ENCODE results near the gene TPM1. TPM values are rescaled to one million over a fixed set of nuclear protein-coding genes. Genes with fewer than 3 reads are reported as not detected.

Gene TPM1
- total and polyA plus RNA-seq, 3 experiments from 2014 or later = 8.3 to 9.9 (median 9.4) TPM

- no peak for DNase-seq
- Mint-ChIP-seq H3K9me3 (no peaks in the 10 kb centered on the region), H3K4me3 (no peak overlapping the region), H3K4me1 (no peaks in the 10 kb centered on the region), H3K27me3 (peaks cover 3% of the 10 kb centered on the region in 2 donors), H3K27ac (peak overlapping the region in 1 of 8 donors; percentile 49), H3K36me3 (no peaks in the 10 kb centered on the region)
- no peak overlapping the region for H3K27ac ChIP-seq (ENCODE audit: low read depth, low read length)
- no peak overlapping the region for H3K4me3 ChIP-seq (ENCODE audit: low read length)
- no peaks in the 10 kb centered on the region for H3K9me3 ChIP-seq (ENCODE audit: low read length)
- no peaks in the 10 kb centered on the region for H3K4me1 ChIP-seq (ENCODE audit: insufficient read depth, low read length)
- CTCF ChIA-PET = no interaction called here
- H3K36me3 ChIP-seq (ENCODE audit: insufficient read depth, low read length) = no peaks in the 10 kb centered on the region
- POLR2A ChIA-PET = no interaction called here
- no peaks in the 10 kb centered on the region for H3K27me3 ChIP-seq (ENCODE audit: insufficient read depth, low read length, poor library complexity, severe bottlenecking)
These were observed 21.7 kb upstream of the TPM1 start for GRCh38 chr15:63020759-63021430.

- POLR2A ChIA-PET = no interaction called here
- Histone ChIP-seq H3K36me3 (ENCODE audit: insufficient read depth, low read length) (no peaks in the 10 kb centered on the region), H3K27me3 (ENCODE audit: insufficient read depth, low read length, poor library complexity, severe bottlenecking) (no peaks in the 10 kb centered on the region), H3K4me1 (ENCODE audit: insufficient read depth, low read length) (no peaks in the 10 kb centered on the region), H3K9me3 (ENCODE audit: low read length) (no peaks in the 10 kb centered on the region), H3K4me3 (ENCODE audit: low read length) (no peak overlapping the region), H3K27ac (ENCODE audit: low read depth, low read length) (no peak overlapping the region)
- Mint-ChIP-seq H3K36me3 (no peaks in the 10 kb centered on the region), H3K4me1 (no peaks in the 10 kb centered on the region), H3K27me3 (peaks cover 3 to 5% of the 10 kb centered on the region in 2 donors), H3K9me3 (no peaks in the 10 kb centered on the region), H3K4me3 (no peak overlapping the region), H3K27ac (no peak overlapping the region)
- CTCF ChIA-PET = no interaction called here
- no peak for DNase-seq
These were observed 20.4 kb upstream of the TPM1 start for GRCh38 chr15:63022181-63022580.

- Histone ChIP-seq H3K27me3 (ENCODE audit: insufficient read depth, low read length, poor library complexity, severe bottlenecking) (no peaks in the 10 kb centered on the region), H3K4me3 (ENCODE audit: low read length) (no peak overlapping the region), H3K4me1 (ENCODE audit: insufficient read depth, low read length) (no peaks in the 10 kb centered on the region), H3K9me3 (ENCODE audit: low read length) (no peaks in the 10 kb centered on the region), H3K36me3 (ENCODE audit: insufficient read depth, low read length) (no peaks in the 10 kb centered on the region), H3K27ac (ENCODE audit: low read depth, low read length) (no peak overlapping the region)
- Mint-ChIP-seq H3K27ac (no peak overlapping the region), H3K4me1 (no peaks in the 10 kb centered on the region), H3K4me3 (no peak overlapping the region), H3K9me3 (no peaks in the 10 kb centered on the region), H3K27me3 (peaks cover 3 to 10% of the 10 kb centered on the region in 2 donors), H3K36me3 (no peaks in the 10 kb centered on the region)
- no peak for DNase-seq
- ChIA-PET POLR2A (no interaction called here), CTCF (no interaction called here)
These were observed 19.9 kb upstream of the TPM1 start for GRCh38 chr15:63022663-63023062.

- Mint-ChIP-seq H3K4me3 (no peak overlapping the region), H3K27me3 (peaks cover 3 to 14% of the 10 kb centered on the region in 2 donors), H3K27ac (peak overlapping the region in 1 of 8 donors; percentile 20), H3K4me1 (no peaks in the 10 kb centered on the region), H3K9me3 (no peaks in the 10 kb centered on the region), H3K36me3 (no peaks in the 10 kb centered on the region)
- no peak for DNase-seq
- Histone ChIP-seq H3K9me3 (ENCODE audit: low read length) (no peaks in the 10 kb centered on the region), H3K4me3 (ENCODE audit: low read length) (no peak overlapping the region), H3K27me3 (ENCODE audit: insufficient read depth, low read length, poor library complexity, severe bottlenecking) (no peaks in the 10 kb centered on the region), H3K36me3 (ENCODE audit: insufficient read depth, low read length) (no peaks in the 10 kb centered on the region), H3K4me1 (ENCODE audit: insufficient read depth, low read length) (no peaks in the 10 kb centered on the region), H3K27ac (ENCODE audit: low read depth, low read length) (no peak overlapping the region)
- POLR2A ChIA-PET = no interaction called here
- CTCF ChIA-PET = no interaction called here
These were observed 19.1 kb upstream of the TPM1 start for GRCh38 chr15:63023351-63023945.

- H3K4me1 ChIP-seq (ENCODE audit: insufficient read depth, low read length) = no peaks in the 10 kb centered on the region
- no peak overlapping the region for H3K27ac Mint-ChIP-seq
- H3K36me3 ChIP-seq (ENCODE audit: insufficient read depth, low read length) = no peaks in the 10 kb centered on the region
- H3K9me3 ChIP-seq (ENCODE audit: low read length) = no peaks in the 10 kb centered on the region
- H3K4me3 ChIP-seq (ENCODE audit: low read length) = no peak overlapping the region
- H3K27me3 Mint-ChIP-seq = peaks cover 3 to 28% of the 10 kb centered on the region in 2 donors
- H3K36me3 Mint-ChIP-seq = no peaks in the 10 kb centered on the region
- no peak overlapping the region for H3K27ac ChIP-seq (ENCODE audit: low read depth, low read length)
- no peak for DNase-seq
- peaks cover 10% of the 10 kb centered on the region for H3K27me3 ChIP-seq (ENCODE audit: insufficient read depth, low read length, poor library complexity, severe bottlenecking)
- no peaks in the 10 kb centered on the region for H3K4me1 Mint-ChIP-seq
- CTCF ChIA-PET = no interaction called here
- H3K9me3 Mint-ChIP-seq = no peaks in the 10 kb centered on the region
- no peak overlapping the region for H3K4me3 Mint-ChIP-seq
- POLR2A ChIA-PET = no interaction called here
These were observed 17.1 kb upstream of the TPM1 start for GRCh38 chr15:63025460-63025859.

- Mint-ChIP-seq H3K4me1 (no peaks in the 10 kb centered on the region), H3K27ac (no peak overlapping the region), H3K9me3 (no peaks in the 10 kb centered on the region), H3K27me3 (peaks cover 10 to 45% of the 10 kb centered on the region in 2 donors), H3K4me3 (no peak overlapping the region), H3K36me3 (no peaks in the 10 kb centered on the region)
- H3K4me1 ChIP-seq (ENCODE audit: insufficient read depth, low read length) = no peaks in the 10 kb centered on the region
- H3K27ac ChIP-seq (ENCODE audit: low read depth, low read length) = no peak overlapping the region
- POLR2A ChIA-PET = no interaction called here
- no peak overlapping the region for H3K4me3 ChIP-seq (ENCODE audit: low read length)
- H3K36me3 ChIP-seq (ENCODE audit: insufficient read depth, low read length) = no peaks in the 10 kb centered on the region
- H3K27me3 ChIP-seq (ENCODE audit: insufficient read depth, low read length, poor library complexity, severe bottlenecking) = peaks cover 14% of the 10 kb centered on the region
- DNase-seq = no peak
- CTCF ChIA-PET = interaction anchor here (1.6 kb wide), 1 partner anchor 21 kb away, joined by 4 read pairs; no protein-coding TSS in a partner anchor
- no peaks in the 10 kb centered on the region for H3K9me3 ChIP-seq (ENCODE audit: low read length)
These were observed 14.9 kb upstream of the TPM1 start for GRCh38 chr15:63027646-63028045.

- no peak overlapping the region for H3K27ac ChIP-seq (ENCODE audit: low read depth, low read length)
- peaks cover 14% of the 10 kb centered on the region for H3K27me3 ChIP-seq (ENCODE audit: insufficient read depth, low read length, poor library complexity, severe bottlenecking)
- Mint-ChIP-seq H3K9me3 (no peaks in the 10 kb centered on the region), H3K4me3 (no peak overlapping the region), H3K27me3 (peaks cover 13 to 42% of the 10 kb centered on the region in 2 donors), H3K36me3 (no peaks in the 10 kb centered on the region), H3K4me1 (no peaks in the 10 kb centered on the region), H3K27ac (no peak overlapping the region)
- CTCF ChIA-PET = no interaction called here
- no peaks in the 10 kb centered on the region for H3K4me1 ChIP-seq (ENCODE audit: insufficient read depth, low read length)
- H3K4me3 ChIP-seq (ENCODE audit: low read length) = no peak overlapping the region
- no peaks in the 10 kb centered on the region for H3K36me3 ChIP-seq (ENCODE audit: insufficient read depth, low read length)
- no peaks in the 10 kb centered on the region for H3K9me3 ChIP-seq (ENCODE audit: low read length)
- POLR2A ChIA-PET = no interaction called here
- no peak for DNase-seq
These were observed 14.0 kb upstream of the TPM1 start for GRCh38 chr15:63028442-63029110.

- H3K36me3 ChIP-seq (ENCODE audit: insufficient read depth, low read length) = no peaks in the 10 kb centered on the region
- H3K4me3 ChIP-seq (ENCODE audit: low read length) = no peak overlapping the region
- H3K9me3 Mint-ChIP-seq = no peaks in the 10 kb centered on the region
- DNase-seq = no peak
- H3K9me3 ChIP-seq (ENCODE audit: low read length) = no peaks in the 10 kb centered on the region
- no peak overlapping the region for H3K4me3 Mint-ChIP-seq
- no peaks in the 10 kb centered on the region for H3K36me3 Mint-ChIP-seq
- H3K27ac Mint-ChIP-seq = no peak overlapping the region
- POLR2A ChIA-PET = no interaction called here
- H3K27me3 ChIP-seq (ENCODE audit: insufficient read depth, low read length, poor library complexity, severe bottlenecking) = peaks cover 14% of the 10 kb centered on the region
- no peaks in the 10 kb centered on the region for H3K4me1 ChIP-seq (ENCODE audit: insufficient read depth, low read length)
- peaks cover 12 to 42% of the 10 kb centered on the region in 2 donors for H3K27me3 Mint-ChIP-seq
- CTCF ChIA-PET = no interaction called here
- H3K4me1 Mint-ChIP-seq = no peaks in the 10 kb centered on the region
- no peak overlapping the region for H3K27ac ChIP-seq (ENCODE audit: low read depth, low read length)
These were observed 12.9 kb upstream of the TPM1 start for GRCh38 chr15:63029676-63030075.
